ENCODE data around the gene HOMER1.
A peak's percentile ranks its signal among the peaks of the same experiment; 100 is the strongest.
"Not testable (repeated sequence)": the region's sequence is repeated elsewhere in the genome, so short reads cannot be mapped to it uniquely, and the experiment has no call there.

HOMER1 gene

GRCh38 chr5:79408028-79408427 is 105.9 kb downstream of the HOMER1 start:
- no peak for DNase-seq

GRCh38 chr5:79407591-79407990 is 106.3 kb downstream of the HOMER1 start:
- no peak for DNase-seq

GRCh38 chr5:79401216-79401615 is 112.7 kb downstream of the HOMER1 start:
- DNase-seq = no peak

GRCh38 chr5:79399046-79399445 is 114.9 kb downstream of the HOMER1 start:
- DNase-seq = no peak

- no peak for DNase-seq
Measured at GRCh38 chr5:79397080-79397479, 116.9 kb downstream of the HOMER1 start.

- DNase-seq = no peak
Measured at GRCh38 chr5:79396265-79396664, 117.7 kb downstream of the HOMER1 start.

- no peak for DNase-seq
Measured at GRCh38 chr5:79395296-79395695, 118.6 kb downstream of the HOMER1 start.

GRCh38 chr5:79392776-79393175 is 121.2 kb downstream of the HOMER1 start:
- no peak for DNase-seq

- no peak for DNase-seq
Measured at GRCh38 chr5:79386679-79387078, 127.3 kb downstream of the HOMER1 start.

- DNase-seq = not testable (repeated sequence)
Measured at GRCh38 chr5:79385126-79385525, 128.8 kb downstream of the HOMER1 start.

GRCh38 chr5:79378510-79379186 is 135.3 kb downstream of the HOMER1 start:
- no peak for DNase-seq

- DNase-seq = peak; percentile 31
Measured at GRCh38 chr5:79357398-79357797, 156.5 kb downstream of the HOMER1 start.

- DNase-seq = no peak
Measured at GRCh38 chr5:79349881-79350280, 164.1 kb downstream of the HOMER1 start.

- DNase-seq = no peak
Measured at GRCh38 chr5:79349047-79349446, 164.9 kb downstream of the HOMER1 start.

GRCh38 chr5:79346420-79346824 is 167.5 kb downstream of the HOMER1 start:
- DNase-seq = no peak

GRCh38 chr5:79333852-79334557 is 179.9 kb downstream of the HOMER1 start:
- no peak for DNase-seq

- no peak for DNase-seq
Measured at GRCh38 chr5:79330071-79330470, 183.9 kb downstream of the HOMER1 start.

GRCh38 chr5:79329453-79329852 is 184.5 kb downstream of the HOMER1 start:
- DNase-seq = no peak
